ENCODE measurements around the gene C2CD2.

The C2CD2 gene

DNA sequence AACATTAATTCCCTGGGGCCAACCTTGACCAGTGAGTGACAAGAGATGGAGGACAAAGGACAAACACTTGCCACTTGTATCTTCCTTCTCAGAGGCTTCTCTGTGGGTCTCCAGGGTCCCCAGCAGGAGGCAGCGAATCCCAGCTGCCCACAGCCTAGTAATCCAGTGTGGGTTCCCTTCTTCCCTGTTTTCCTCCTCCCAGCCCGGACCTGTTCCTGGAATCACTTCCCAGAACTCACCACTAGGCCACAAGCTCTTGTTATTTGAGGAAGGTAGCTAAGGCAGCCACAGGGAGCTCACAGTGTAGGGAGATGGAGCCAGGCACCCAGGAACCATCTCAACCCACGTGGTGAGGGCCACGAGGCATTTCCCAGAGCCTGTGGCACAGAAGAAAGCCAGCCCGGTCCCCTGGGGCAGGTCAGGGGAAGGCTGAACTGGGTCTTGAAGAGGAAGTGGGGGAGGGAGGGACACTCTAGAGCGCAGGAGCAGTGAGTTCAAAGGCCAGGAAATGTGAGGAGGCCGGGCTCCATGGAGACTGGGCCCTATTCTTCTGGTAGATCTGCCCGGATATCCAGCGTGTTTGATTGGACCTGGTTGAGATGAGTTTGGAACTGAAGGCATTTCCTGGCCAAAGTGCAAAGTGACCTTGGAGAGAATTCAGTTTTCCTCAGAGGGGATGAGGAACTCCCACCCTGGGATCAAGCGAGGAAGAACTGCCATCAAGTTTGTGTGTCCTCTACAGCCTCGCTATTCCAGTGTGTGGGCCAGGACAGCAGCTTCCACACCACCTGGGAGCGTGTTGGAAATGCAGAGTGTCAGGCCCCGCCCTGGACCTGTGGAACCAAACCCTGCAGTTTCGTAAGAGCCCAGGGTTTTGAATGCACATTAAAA lies 20.3 kb upstream of the C2CD2 start:
- Histone ChIP-seq H3F3A (ENCODE audit: insufficient read depth, low read length) (no peaks in the 10 kb centered on the region), H3K27me3 (ENCODE audit: insufficient read depth, low read length) (no peaks in the 10 kb centered on the region; the same call in 1 of the 2 replicates), H3K27ac (ENCODE audit: low read depth, low read length, poor library complexity, severe bottlenecking) (no peak overlapping the region), H3K9me2 (ENCODE audit: low read depth, low read length) (no peaks in the 10 kb centered on the region), H2AFZ (ENCODE audit: low read length) (no peak overlapping the region), H3K4me1 (ENCODE audit: insufficient read depth, low read length, severe bottlenecking) (peaks cover 10% of the 10 kb centered on the region), H4K20me1 (ENCODE audit: insufficient read depth, low read length) (no peaks in the 10 kb centered on the region), H3K79me2 (ENCODE audit: insufficient read depth, low read length) (no peaks in the 10 kb centered on the region), H3K4me2 (ENCODE audit: low read length) (no peak overlapping the region; the same call in 1 of the 2 replicates), H3K36me3 (ENCODE audit: insufficient read depth, low read length) (no peaks in the 10 kb centered on the region; the same call in 1 of the 2 replicates), H3K4me3 (ENCODE audit: low read depth, low read length, poor library complexity, severe bottlenecking) (no peak overlapping the region), H3K9ac (ENCODE audit: low read length) (no peak overlapping the region; the same call in 1 of the 2 replicates), H3K9me3 (ENCODE audit: low read length) (0 out of 2 replicates have a peak, but pooled peaks cover 1% of the 10 kb centered on the region)
- TF ChIP-seq EZH2 (IDR thresholded peaks at IDR 0.05; ENCODE audit: borderline replicate concordance, low read length), result no peak
- TF ChIP-seq, protein P1, sequence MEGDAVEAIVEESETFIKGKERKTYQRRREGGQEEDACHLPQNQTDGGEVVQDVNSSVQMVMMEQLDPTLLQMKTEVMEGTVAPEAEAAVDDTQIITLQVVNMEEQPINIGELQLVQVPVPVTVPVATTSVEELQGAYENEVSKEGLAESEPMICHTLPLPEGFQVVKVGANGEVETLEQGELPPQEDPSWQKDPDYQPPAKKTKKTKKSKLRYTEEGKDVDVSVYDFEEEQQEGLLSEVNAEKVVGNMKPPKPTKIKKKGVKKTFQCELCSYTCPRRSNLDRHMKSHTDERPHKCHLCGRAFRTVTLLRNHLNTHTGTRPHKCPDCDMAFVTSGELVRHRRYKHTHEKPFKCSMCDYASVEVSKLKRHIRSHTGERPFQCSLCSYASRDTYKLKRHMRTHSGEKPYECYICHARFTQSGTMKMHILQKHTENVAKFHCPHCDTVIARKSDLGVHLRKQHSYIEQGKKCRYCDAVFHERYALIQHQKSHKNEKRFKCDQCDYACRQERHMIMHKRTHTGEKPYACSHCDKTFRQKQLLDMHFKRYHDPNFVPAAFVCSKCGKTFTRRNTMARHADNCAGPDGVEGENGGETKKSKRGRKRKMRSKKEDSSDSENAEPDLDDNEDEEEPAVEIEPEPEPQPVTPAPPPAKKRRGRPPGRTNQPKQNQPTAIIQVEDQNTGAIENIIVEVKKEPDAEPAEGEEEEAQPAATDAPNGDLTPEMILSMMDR (IDR thresholded peaks at IDR 0.05; ENCODE audit: low read length), result no peak

DNA sequence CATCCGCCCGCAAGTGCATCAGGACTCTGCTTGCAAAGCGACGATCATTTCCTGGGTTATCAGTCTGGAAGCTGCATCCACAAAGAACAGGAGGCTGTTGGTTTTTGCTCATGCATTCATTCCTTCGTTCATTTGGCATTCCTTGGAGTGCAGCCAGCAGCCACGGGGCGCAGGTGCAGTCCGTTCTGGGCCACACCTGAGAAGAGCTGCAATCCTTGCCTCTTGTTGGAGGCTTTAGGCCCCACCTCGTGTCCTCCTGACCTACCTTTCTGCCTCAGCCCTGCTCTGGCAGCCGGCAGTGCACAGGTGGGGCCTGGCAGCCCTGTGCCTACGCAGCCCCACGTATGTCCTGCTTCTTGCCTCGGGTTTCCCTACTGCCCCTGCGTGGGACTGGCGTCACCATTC lies 19.6 kb upstream of the C2CD2 start:
- H3K4me1 ChIP-seq (ENCODE audit: insufficient read depth, low read length, severe bottlenecking), result peaks cover 14% of the 10 kb centered on the region
- no peak for TF ChIP-seq EZH2 (IDR thresholded peaks at IDR 0.05; ENCODE audit: borderline replicate concordance, low read length)
- TF ChIP-seq, protein P1 (IDR thresholded peaks at IDR 0.05; ENCODE audit: low read length), result no peak
- no peak overlapping the region for H3K9ac ChIP-seq (ENCODE audit: low read length)
- no peaks in the 10 kb centered on the region for H3K36me3 ChIP-seq (ENCODE audit: insufficient read depth, low read length)
- H2AFZ ChIP-seq (ENCODE audit: low read length), result no peak overlapping the region
- no peaks in the 10 kb centered on the region for H3K27me3 ChIP-seq (ENCODE audit: insufficient read depth, low read length)
- no peak overlapping the region for H3K4me3 ChIP-seq (ENCODE audit: low read depth, low read length, poor library complexity, severe bottlenecking)
- H3K27ac ChIP-seq (ENCODE audit: low read depth, low read length, poor library complexity, severe bottlenecking), result no peak overlapping the region
- no peaks in the 10 kb centered on the region for H3K9me2 ChIP-seq (ENCODE audit: low read depth, low read length)
- no peaks in the 10 kb centered on the region for H3K79me2 ChIP-seq (ENCODE audit: insufficient read depth, low read length)
- H3K4me2 ChIP-seq (ENCODE audit: low read length), result no peak overlapping the region
- no peaks in the 10 kb centered on the region for H3K9me3 ChIP-seq (ENCODE audit: low read length)
- no peaks in the 10 kb centered on the region for H3F3A ChIP-seq (ENCODE audit: insufficient read depth, low read length)
- no peaks in the 10 kb centered on the region for H4K20me1 ChIP-seq (ENCODE audit: insufficient read depth, low read length)

GRCh38 chr21:41972511-41973205 lies 18.8 kb upstream of the C2CD2 start:
- Histone ChIP-seq H3K9me2 (ENCODE audit: low read depth, low read length) (no peaks in the 10 kb centered on the region), H3K9ac (ENCODE audit: low read length) (no peak overlapping the region), H3K27ac (ENCODE audit: low read depth, low read length, poor library complexity, severe bottlenecking) (no peak overlapping the region), H3K4me1 (ENCODE audit: insufficient read depth, low read length, severe bottlenecking) (peaks cover 14% of the 10 kb centered on the region), H3K4me3 (ENCODE audit: low read depth, low read length, poor library complexity, severe bottlenecking) (no peak overlapping the region), H3K79me2 (ENCODE audit: insufficient read depth, low read length) (no peaks in the 10 kb centered on the region), H3K9me3 (ENCODE audit: low read length) (no peaks in the 10 kb centered on the region), H3F3A (ENCODE audit: insufficient read depth, low read length) (no peaks in the 10 kb centered on the region), H3K4me2 (ENCODE audit: low read length) (no peak overlapping the region), H2AFZ (ENCODE audit: low read length) (no peak overlapping the region), H3K36me3 (ENCODE audit: insufficient read depth, low read length) (no peaks in the 10 kb centered on the region), H4K20me1 (ENCODE audit: insufficient read depth, low read length) (no peaks in the 10 kb centered on the region), H3K27me3 (ENCODE audit: insufficient read depth, low read length) (no peaks in the 10 kb centered on the region)
- TF ChIP-seq, protein P1 (IDR thresholded peaks at IDR 0.05; ENCODE audit: low read length), result no peak
- no peak for TF ChIP-seq EZH2 (IDR thresholded peaks at IDR 0.05; ENCODE audit: borderline replicate concordance, low read length)
